IMR-90 (cell line): Measurements from ENCODE around the gene NTPCR. TPM values are rescaled to one million over a fixed set of nuclear protein-coding genes. Genes with fewer than 3 reads are reported as not detected.

ENCODE experiments used
- ATAC-seq: fragments of 200-7000 bp; cut with Tn5 transposase; 2 replicates; pipeline ENCODE4 v1.9.1; 2020; ENCODE audit warnings: low read depth, mild to moderate bottlenecking, moderate library complexity
- BruUV-seq: library from RNA; stranded (reverse); fragments of 400-500 nt; replicated peaks from 2 replicates; lab custom pipeline; 2021; lab: Mats Ljungman, UMichigan
- CTCF ChIA-PET: fragments of 300-600 bp; formaldehyde crosslinking; extraction: SDS; loops from one replicate; lab custom pipeline; 2021; ENCODE audit warnings: antibody characterized with exemption; lab: Yijun Ruan, JAX
- POLR2A ChIA-PET: fragments of 300-600 bp; sonication (Branson Sonifier 250); formaldehyde crosslinking; loops from one replicate; lab custom pipeline; 2022; ENCODE audit warnings: antibody characterized with exemption; ENCODE audit not compliant: unreplicated experiment; lab: Charles Lee
- DNase-seq: peaks from one replicate; pipeline ENCODE4 v3.0.0; 2013
- H2AFZ ChIP-seq: replicated peaks from 2 replicates; pipeline ENCODE3; 2013; ENCODE audit warnings: low read length, mild to moderate bottlenecking; ENCODE audit not compliant: poor library complexity
- H2AK5ac ChIP-seq: 2 replicates; pipeline ENCODE4 v1.6.1; 2013; ENCODE audit warnings: low read depth, low read length, inconsistent platforms
- H2AK9ac ChIP-seq: replicated peaks from 2 replicates; pipeline ENCODE3; 2013; ENCODE audit warnings: mild to moderate bottlenecking, low read depth, low read length, moderate library complexity; ENCODE audit not compliant: poor library complexity
- H2BK120ac ChIP-seq: 2 replicates; pipeline ENCODE4 v1.6.1; 2013; ENCODE audit warnings: low read depth, low read length, inconsistent platforms
- H2BK15ac ChIP-seq: 3 replicates; pipeline ENCODE4 v1.6.1; 2013; ENCODE audit warnings: low read depth, low read length, inconsistent platforms
- H2BK20ac ChIP-seq: 2 replicates; pipeline ENCODE4 v1.6.1; 2013; ENCODE audit warnings: low read depth, mild to moderate bottlenecking, inconsistent platforms, low read length, moderate library complexity
- H2BK5ac ChIP-seq: 2 replicates; pipeline ENCODE4 v1.6.1; 2013; ENCODE audit warnings: mild to moderate bottlenecking, low read depth, low read length, inconsistent platforms; ENCODE audit not compliant: poor library complexity, severe bottlenecking
- H3K14ac ChIP-seq: replicated peaks from 2 replicates; pipeline ENCODE4 v1.6.1; 2013; ENCODE audit warnings: low read depth, low read length, inconsistent platforms
- H3K18ac ChIP-seq: 2 replicates; pipeline ENCODE4 v1.6.1; 2013; ENCODE audit warnings: low read depth, low read length, control low read depth
- H3K23ac ChIP-seq: 2 replicates; pipeline ENCODE4 v1.6.1; 2013; ENCODE audit warnings: low read depth, low read length, inconsistent platforms
- H3K27ac ChIP-seq: 2 replicates; pipeline ENCODE4 v1.5.1; 2013; ENCODE audit warnings: mild to moderate bottlenecking, control low read depth, low read length; ENCODE audit not compliant: insufficient read depth
- H3K27me3 ChIP-seq: 2 replicates; pipeline ENCODE4 v1.6.1; 2013; ENCODE audit warnings: low read length; ENCODE audit not compliant: control insufficient read depth, insufficient read depth
- H3K36me3 ChIP-seq: 2 replicates; pipeline ENCODE4 v1.6.1; 2013; ENCODE audit warnings: low read length, mixed read lengths; ENCODE audit not compliant: control insufficient read depth, insufficient read depth
- H3K4ac ChIP-seq: 2 replicates; pipeline ENCODE4 v1.6.1; 2013; ENCODE audit warnings: low read depth, low read length, inconsistent platforms
- H3K4me1 ChIP-seq: 2 replicates; pipeline ENCODE4 v1.6.1; 2013; ENCODE audit warnings: low read length, mixed read lengths; ENCODE audit not compliant: control insufficient read depth, insufficient read depth
- H3K4me2 ChIP-seq: 2 replicates; pipeline ENCODE4 v1.6.1; 2013; ENCODE audit warnings: low read depth, mild to moderate bottlenecking, control low read depth, low read length, moderate library complexity
- H3K4me3 ChIP-seq: 2 replicates; pipeline ENCODE4 v1.5.1; 2013; ENCODE audit warnings: low read depth, mild to moderate bottlenecking, control low read depth, low read length, moderate library complexity; ENCODE audit not compliant: insufficient read depth
- H3K56ac ChIP-seq: 2 replicates; pipeline ENCODE4 v1.6.1; 2013; ENCODE audit warnings: low read length, inconsistent platforms; ENCODE audit not compliant: insufficient read depth; ENCODE audit errors: extremely low read depth
- H3K79me1 ChIP-seq, 2 experiments: 2 replicates each; pipeline ENCODE4 v1.6.1; 2013; ENCODE audit warnings: low read length in 2 of 2, inconsistent platforms in 1 of 2, low read depth in 1 of 2
- H3K9ac ChIP-seq: 2 replicates; pipeline ENCODE4 v1.6.1; 2013; ENCODE audit warnings: low read depth, low read length, control low read depth
- H3K9me1 ChIP-seq: 2 replicates; pipeline ENCODE4 v1.6.1; 2013; ENCODE audit warnings: low read length, inconsistent platforms; ENCODE audit not compliant: insufficient read depth
- H3K9me3 ChIP-seq: 2 replicates; pipeline ENCODE4 v1.6.1; 2013; ENCODE audit warnings: low read length; ENCODE audit not compliant: control insufficient read depth, insufficient read depth
- H4K20me1 ChIP-seq: 2 replicates; pipeline ENCODE4 v1.6.1; 2013; ENCODE audit warnings: low read length, inconsistent platforms; ENCODE audit not compliant: insufficient read depth
- H4K5ac ChIP-seq: 2 replicates; pipeline ENCODE4 v1.6.1; 2013; ENCODE audit warnings: mild to moderate bottlenecking, low read depth, low read length, control low read depth
- H4K8ac ChIP-seq, 2 experiments: 2 replicates each; pipeline ENCODE4 v1.6.1; 2013; ENCODE audit warnings: low read depth in 2 of 2, low read length in 2 of 2, control low read depth in 1 of 2, inconsistent platforms in 1 of 2
- H4K91ac ChIP-seq: 2 replicates; pipeline ENCODE4 v1.6.1; 2013; ENCODE audit warnings: low read depth, low read length, inconsistent platforms; ENCODE audit not compliant: insufficient read depth
- CTCF ChIP-seq: conservative IDR thresholded peaks from 2 replicates; pipeline ENCODE4 v1.5.1; 2012; ENCODE audit warnings: mild to moderate bottlenecking, low read depth, low read length, improper control_type of control experiment
- MAFK ChIP-seq: IDR thresholded peaks from 2 replicates; pipeline ENCODE4 v1.6.1; 2012; ENCODE audit warnings: low read depth, low read length, improper control_type of control experiment
- NFE2L2 ChIP-seq: fragments of 150-350 bp; IDR thresholded peaks from 2 replicates; pipeline ENCODE4 v1.6.1; 2016; ENCODE audit warnings: low read depth, mild to moderate bottlenecking, low read length
- RAD21 ChIP-seq: IDR thresholded peaks from 2 replicates; pipeline ENCODE4 v1.6.1; 2012; ENCODE audit warnings: low read length, improper control_type of control experiment
- RFX5 ChIP-seq: IDR thresholded peaks from 2 replicates; pipeline ENCODE4 v1.8.0; 2012; ENCODE audit warnings: low read depth, mild to moderate bottlenecking, low read length, moderate library complexity
- WGBS, 2 experiments: methylation state at CpG; one replicate each; pipeline versions ENCODE4 v1.1.5 to v1.1.7; 2013; ENCODE audit warnings: missing lambda C conversion rate in 2 of 2; ENCODE audit not compliant: insufficient read length in 1 of 2; ENCODE audit errors: extremely low coverage in 2 of 2; 5-methylcytosine and 5-hydroxymethylcytosine counted together
- dilution Hi-C: fragments of 300-500 bp; cut with HindIII; formaldehyde crosslinking; loops from one replicate; pipeline ENCODE4 v1.14.3; 2018; ENCODE audit warnings: low sequenced_read_pairs; ENCODE audit not compliant: unreplicated experiment
- in situ Hi-C: fragments of 300-500 bp; cut with MboI; formaldehyde crosslinking; loops from 3 replicates; pipeline ENCODE4 v1.14.3; 2019; ENCODE audit warnings: low sequenced_read_pairs, inconsistent platforms, mixed read lengths
- intact Hi-C: fragments of 100-400 bp; cut with micrococcal nuclease; formaldehyde crosslinking; loops from 2 replicates; pipeline ENCODE4 v1.10.0; 2022
- polyA plus RNA-seq, 3 experiments: library from polyadenylated mRNA; depleted of rRNA; stranded (reverse); fragments of >200 nt; gene quantifications; 2 replicates each; pipeline ENCODE4 v1.2.3, GENCODE V29; 2012; ENCODE audit warnings: low replicate concordance in 1 of 3
- total RNA-seq: library from RNA; depleted of rRNA; stranded (reverse); fragments of >200 nt; gene quantifications from 2 replicates; pipeline ENCODE4 v1.2.3, GENCODE V29; 2012

The NTPCR gene
- total and polyA plus RNA-seq, 2 of the 4 experiments (the other 2 are of a cell fraction) = 13.3 to 16.5 TPM

DNA sequence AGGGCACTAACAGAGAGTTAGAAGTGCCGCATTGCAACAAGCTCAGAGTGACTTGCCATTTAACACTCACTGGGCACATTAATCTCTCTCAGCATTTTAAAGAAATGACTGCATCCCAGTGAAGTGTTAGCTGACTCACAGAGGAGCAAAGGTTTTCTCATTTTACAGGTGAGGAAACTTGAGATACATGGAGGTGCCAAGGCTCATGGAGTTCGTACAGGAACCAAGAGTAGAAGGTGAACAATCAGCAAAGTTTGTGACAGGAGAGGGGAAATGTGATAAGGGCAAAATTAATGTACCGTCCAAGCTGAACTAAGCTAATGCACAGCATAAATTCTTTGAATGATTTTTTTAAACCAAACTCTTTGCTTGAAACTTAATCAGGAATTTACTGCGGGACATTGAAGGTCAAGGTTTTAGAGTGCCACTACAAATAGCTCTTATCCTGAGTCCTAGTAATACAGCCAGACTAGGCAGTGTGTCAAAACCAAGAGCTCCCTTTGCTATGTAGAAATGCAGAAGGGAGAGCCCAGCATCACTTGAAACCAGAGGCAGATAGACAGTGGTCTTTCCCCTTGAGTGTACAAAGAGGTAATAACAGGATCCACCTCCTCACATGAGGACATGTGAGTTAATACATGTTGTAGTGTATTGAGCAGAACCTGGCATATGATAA, 22.4 kb upstream of the NTPCR start:
- Histone ChIP-seq H3K4me3 (no peak overlapping the region), H3K4me2 (no peak overlapping the region), H3K9me3 (no peaks in the 10 kb centered on the region), H4K8ac (no peak overlapping the region), H3K23ac (no peak overlapping the region), H2AFZ (no peak overlapping the region), H3K4ac (no peak overlapping the region), H2BK15ac (no peak overlapping the region), H3K14ac (no peak overlapping the region), H2BK120ac (no peak overlapping the region), H2AK5ac (no peak overlapping the region), H4K91ac (no peak overlapping the region), H2BK5ac (no peak overlapping the region), H2BK20ac (no peak overlapping the region), H3K27ac (no peak overlapping the region), H3K9ac (no peak overlapping the region), H3K4me1 (no peaks in the 10 kb centered on the region), H3K36me3 (no peaks in the 10 kb centered on the region), H3K9me1 (0 out of 2 replicates have a peak, but pooled peaks cover 3% of the 10 kb centered on the region), H4K5ac (no peak overlapping the region), H3K18ac (no peak overlapping the region), H2AK9ac (no peak overlapping the region), H4K20me1 (no peaks in the 10 kb centered on the region), H3K79me1 (no peaks in the 10 kb centered on the region), H3K27me3 (peaks cover 2% of the 10 kb centered on the region; the same call in 1 of the 2 replicates), H3K56ac (no peak overlapping the region)
- dilution Hi-C loops = loop anchor here (25.0 kb wide), 1 partner anchor 91 kb away; no protein-coding TSS in a partner anchor
- intact Hi-C loops = no loop called here
- ChIA-PET POLR2A (no interaction called here), CTCF (no interaction called here)
- DNase-seq (no peak), ATAC-seq (no peak)
- BruUV-seq = no TSS peak
- WGBS, 2 experiments = 29% methylated on average over 1 of the region's 4 CpGs; no CpG with 5 or more reads in 1 of the 2 experiments
- TF ChIP-seq MAFK (no peak), RAD21 (no peak), NFE2L2 (no peak), RFX5 (no peak), CTCF (no peak)
- in situ Hi-C loops = no loop called here
